Smooth muscle cell (in vitro differentiated cells): ENCODE measurements around the gene APBA1. TPM values are rescaled to one million over a fixed set of nuclear protein-coding genes. Genes with fewer than 3 reads are reported as not detected.
"Not testable (repeated sequence)": the region's sequence is repeated elsewhere in the genome, so short reads cannot be mapped to it uniquely, and the experiment has no call there.

Experiments used
- DNase-seq: peaks from one replicate; lab custom pipeline; 2025; ENCODE audit not compliant: unreplicated experiment; lab: John Stamatoyannopoulos, UW
- H2AFZ ChIP-seq: fragments of 200-600 bp; sonication (generic); 2 replicates; pipeline ENCODE4 v1.6.0; 2016; ENCODE audit warnings: antibody characterized with exemption, low read depth, mild to moderate bottlenecking
- H3F3A ChIP-seq: fragments of 200-600 bp; sonication (generic); 2 replicates; pipeline ENCODE4 v1.6.0; 2017; ENCODE audit warnings: antibody characterized with exemption, low read depth
- H3K27ac ChIP-seq: fragments of 200-600 bp; sonication (generic); 2 replicates; pipeline ENCODE4 v1.5.1; 2016; ENCODE audit warnings: low read depth, mild to moderate bottlenecking
- H3K27me3 ChIP-seq: fragments of 200-600 bp; sonication (generic); 2 replicates; pipeline ENCODE4 v1.6.1; 2016; ENCODE audit warnings: low read depth, mild to moderate bottlenecking
- H3K36me3 ChIP-seq: fragments of 200-600 bp; sonication (generic); 2 replicates; pipeline ENCODE4 v1.5.1; 2016; ENCODE audit warnings: low read depth
- H3K4me1 ChIP-seq: fragments of 200-600 bp; sonication (generic); 2 replicates; pipeline ENCODE4 v1.5.1; 2016; ENCODE audit warnings: low read depth
- H3K4me2 ChIP-seq: fragments of 200-600 bp; sonication (generic); 2 replicates; pipeline ENCODE4 v1.6.0; 2016; ENCODE audit warnings: mild to moderate bottlenecking
- H3K4me3 ChIP-seq: fragments of 200-600 bp; sonication (generic); 2 replicates; pipeline ENCODE4 v1.5.1; 2016; ENCODE audit warnings: mild to moderate bottlenecking
- H3K79me2 ChIP-seq: fragments of 200-600 bp; sonication (generic); 2 replicates; pipeline ENCODE4 v1.6.0; 2016; ENCODE audit warnings: low read depth, mild to moderate bottlenecking
- H3K9ac ChIP-seq: fragments of 200-600 bp; sonication (generic); 2 replicates; pipeline ENCODE4 v1.6.0; 2016; ENCODE audit warnings: low read depth
- H3K9me3 ChIP-seq: fragments of 200-600 bp; sonication (generic); replicated peaks from 2 replicates; pipeline ENCODE4 v1.5.1; 2016; ENCODE audit warnings: low read depth
- H4K20me1 ChIP-seq: fragments of 200-600 bp; sonication (generic); 2 replicates; pipeline ENCODE4 v1.6.0; 2016; ENCODE audit warnings: low read depth
- CTCF ChIP-seq: fragments of 200-600 bp; sonication (generic); IDR thresholded peaks from 2 replicates; pipeline ENCODE4 v1.5.1; 2017; ENCODE audit warnings: borderline replicate concordance, mild to moderate bottlenecking, antibody characterized with exemption; ENCODE audit not compliant: insufficient read depth, poor library complexity, severe bottlenecking
- WGBS: methylation state at CpG from one replicate; pipeline ENCODE4 v1.1.7; 2016; ENCODE audit warnings: low lambda C conversion rate; 5-methylcytosine and 5-hydroxymethylcytosine counted together
- polyA plus RNA-seq: library from polyadenylated mRNA; unstranded; fragments of >200 nt; fragmentation: Nextera tagmentation; extraction: Ambion mirVana; gene quantifications from 2 replicates; pipeline ENCODE4 v1.2.1, GENCODE V29; 2016
- total RNA-seq: library from RNA; depleted of rRNA; stranded (reverse); fragments of >200 nt; gene quantifications from 2 replicates; pipeline ENCODE4 v1.2.3, GENCODE V29; 2014

The APBA1 gene
- total and polyA plus RNA-seq, 2 experiments from 2014 or later: 1.4 to 6.1 TPM

GRCh38 chr9:69600314-69601047 lies 71.7 kb downstream of the APBA1 start:
- no peaks in the 10 kb centered on the region for H3K79me2 ChIP-seq
- no peak for DNase-seq
- 96% methylated on average over 7 of the region's 7 CpGs for WGBS

GRCh38 chr9:69599232-69599971 lies 72.8 kb downstream of the APBA1 start:
- Histone ChIP-seq H3K27ac (no peak overlapping the region), H3K36me3 (no peaks in the 10 kb centered on the region), H3K4me2 (no peak overlapping the region), H3K27me3 (no peaks in the 10 kb centered on the region), H3F3A (no peaks in the 10 kb centered on the region), H3K9me3 (no peaks in the 10 kb centered on the region), H3K4me1 (no peaks in the 10 kb centered on the region), H4K20me1 (no peaks in the 10 kb centered on the region), H3K4me3 (no peak overlapping the region), H2AFZ (no peak overlapping the region), H3K9ac (no peak overlapping the region), H3K79me2 (no peaks in the 10 kb centered on the region)
- no peak for TF ChIP-seq CTCF
- no peak for DNase-seq
- WGBS: 77% methylated on average over 8 of the region's 8 CpGs

More at GRCh38 chr9:69600314-69601047, 71.7 kb downstream of the APBA1 start:
- H3K27ac ChIP-seq: no peak overlapping the region
- no peak for TF ChIP-seq CTCF
- H3K9ac ChIP-seq: no peak overlapping the region
- H3K4me1 ChIP-seq: no peaks in the 10 kb centered on the region
- H4K20me1 ChIP-seq: no peaks in the 10 kb centered on the region
- no peak overlapping the region for H3K4me2 ChIP-seq
- H3F3A ChIP-seq: no peaks in the 10 kb centered on the region
- H3K36me3 ChIP-seq: no peaks in the 10 kb centered on the region
- H3K9me3 ChIP-seq: no peaks in the 10 kb centered on the region
- no peaks in the 10 kb centered on the region for H3K27me3 ChIP-seq
- no peak overlapping the region for H3K4me3 ChIP-seq
- H2AFZ ChIP-seq: no peak overlapping the region

GRCh38 chr9:69596906-69597305 lies 75.3 kb downstream of the APBA1 start:
- not testable (repeated sequence) for H3K27me3 ChIP-seq, H4K20me1 ChIP-seq, H2AFZ ChIP-seq, H3K4me1 ChIP-seq, H3K4me3 ChIP-seq, H3K9ac ChIP-seq, H3K36me3 ChIP-seq, H3F3A ChIP-seq, H3K79me2 ChIP-seq, H3K4me2 ChIP-seq, DNase-seq, H3K27ac ChIP-seq, H3K9me3 ChIP-seq
- 43% methylated on average over 1 of the region's 1 CpG for WGBS

GRCh38 chr9:69594180-69594579 lies 78.0 kb downstream of the APBA1 start:
- TF ChIP-seq CTCF: no peak
- Histone ChIP-seq H2AFZ (no peak overlapping the region), H3K79me2 (no peaks in the 10 kb centered on the region), H3K9ac (no peak overlapping the region), H3K27me3 (peaks cover 15% of the 10 kb centered on the region), H3K4me3 (no peak overlapping the region), H3K27ac (no peak overlapping the region), H3K9me3 (no peaks in the 10 kb centered on the region), H3K36me3 (no peaks in the 10 kb centered on the region), H4K20me1 (no peaks in the 10 kb centered on the region), H3K4me1 (no peaks in the 10 kb centered on the region), H3K4me2 (no peak overlapping the region), H3F3A (no peaks in the 10 kb centered on the region)
- DNase-seq: no peak
- 82% methylated on average over 2 of the region's 2 CpGs for WGBS
